Astrocyte of the spinal cord (primary cell): ENCODE data around the gene HSPE1.
"Not testable (repeated sequence)": the region's sequence is repeated elsewhere in the genome, so short reads cannot be mapped to it uniquely, and the experiment has no call there.

ENCODE experiments used
- DNase-seq: peaks from one replicate; pipeline ENCODE4 v3.0.0; 2011; ENCODE audit warnings: low read depth, low spot score
- H3K4me3 ChIP-seq: 2 replicates; pipeline ENCODE4 v1.5.1; 2011; ENCODE audit warnings: low read depth, mild to moderate bottlenecking, low read length, moderate library complexity
- in situ Hi-C: cut with HindIII; loops from 2 replicates; pipeline ENCODE4 v1.10.0; 2017; ENCODE audit warnings: low sequenced_read_pairs
- TF ChIP-seq, protein P1 (sequence below): IDR thresholded peaks from 2 replicates; pipeline ENCODE4 v1.5.1; 2012; ENCODE audit warnings: low read depth, mild to moderate bottlenecking, low read length, inconsistent platforms

HSPE1 gene

DNA sequence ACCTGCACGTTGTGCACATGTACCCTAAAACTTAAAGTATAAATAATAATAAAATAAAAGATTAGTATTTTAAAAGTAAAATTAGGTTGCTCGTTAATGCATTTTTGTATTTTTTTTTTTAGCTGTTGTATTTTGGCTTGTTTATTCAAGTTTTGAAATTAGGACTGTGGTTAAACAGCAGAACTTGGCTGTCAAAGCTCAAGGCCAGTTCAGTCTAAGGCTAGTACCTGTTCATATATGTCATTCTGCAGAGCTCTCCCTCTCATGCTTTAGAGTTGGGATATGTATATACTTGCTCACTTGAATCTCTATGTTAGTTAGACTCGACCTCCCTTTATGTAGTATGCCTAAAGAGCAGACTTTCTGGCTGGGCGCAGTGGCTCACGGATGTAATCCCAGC is 48.4 kb downstream of the HSPE1 start:
- H3K4me3 ChIP-seq: no peak overlapping the region
- TF ChIP-seq, protein P1, sequence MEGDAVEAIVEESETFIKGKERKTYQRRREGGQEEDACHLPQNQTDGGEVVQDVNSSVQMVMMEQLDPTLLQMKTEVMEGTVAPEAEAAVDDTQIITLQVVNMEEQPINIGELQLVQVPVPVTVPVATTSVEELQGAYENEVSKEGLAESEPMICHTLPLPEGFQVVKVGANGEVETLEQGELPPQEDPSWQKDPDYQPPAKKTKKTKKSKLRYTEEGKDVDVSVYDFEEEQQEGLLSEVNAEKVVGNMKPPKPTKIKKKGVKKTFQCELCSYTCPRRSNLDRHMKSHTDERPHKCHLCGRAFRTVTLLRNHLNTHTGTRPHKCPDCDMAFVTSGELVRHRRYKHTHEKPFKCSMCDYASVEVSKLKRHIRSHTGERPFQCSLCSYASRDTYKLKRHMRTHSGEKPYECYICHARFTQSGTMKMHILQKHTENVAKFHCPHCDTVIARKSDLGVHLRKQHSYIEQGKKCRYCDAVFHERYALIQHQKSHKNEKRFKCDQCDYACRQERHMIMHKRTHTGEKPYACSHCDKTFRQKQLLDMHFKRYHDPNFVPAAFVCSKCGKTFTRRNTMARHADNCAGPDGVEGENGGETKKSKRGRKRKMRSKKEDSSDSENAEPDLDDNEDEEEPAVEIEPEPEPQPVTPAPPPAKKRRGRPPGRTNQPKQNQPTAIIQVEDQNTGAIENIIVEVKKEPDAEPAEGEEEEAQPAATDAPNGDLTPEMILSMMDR: no peak
- in situ Hi-C loops: no loop called here
- DNase-seq: no peak

DNA sequence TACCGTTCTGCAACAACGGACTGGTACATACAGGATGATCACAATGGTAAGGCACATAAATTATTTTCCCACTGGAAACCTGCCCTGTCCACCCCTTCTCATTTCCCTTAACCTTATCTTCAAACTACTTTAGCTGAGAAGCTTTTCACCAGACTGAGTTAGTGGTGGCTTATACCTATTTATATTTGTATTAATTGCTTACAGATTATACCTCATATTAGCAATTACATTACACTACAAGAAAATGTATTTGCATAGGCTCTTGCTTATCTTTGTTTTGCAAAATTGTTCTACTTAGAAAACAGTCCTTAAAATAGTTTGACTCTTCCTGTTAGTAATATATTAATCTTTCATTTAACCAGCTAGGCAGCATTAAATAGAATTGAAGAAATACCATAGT is 51.1 kb downstream of the HSPE1 start:
- DNase-seq, in situ Hi-C loops, H3K4me3 ChIP-seq: not testable (repeated sequence)
